Cardiac muscle cell (in vitro differentiated cells and primary cell): ENCODE results near the gene TASP1. TPM values are rescaled to one million over a fixed set of nuclear protein-coding genes. Genes with fewer than 3 reads are reported as not detected.
A peak's percentile ranks its signal among the peaks of the same experiment; 100 is the strongest.
"Not testable (repeated sequence)": the region's sequence is repeated elsewhere in the genome, so short reads cannot be mapped to it uniquely, and the experiment has no call there.

Experiments
- DNase-seq, 2 donors: peaks; one replicate each; pipeline versions ENCODE4 v3.0.0 to v3.0.0-alpha.2; 2010 to 2017; ENCODE audit warnings: low read depth in 1 of 2, low spot score in 1 of 2
- H3K27ac ChIP-seq: fragments of 200-600 bp; sonication (generic); 2 replicates; pipeline ENCODE4 v1.5.1; 2016
- H3K27me3 ChIP-seq: fragments of 200-600 bp; sonication (generic); 2 replicates; pipeline ENCODE4 v1.6.0; 2016; ENCODE audit warnings: control low read depth
- H3K36me3 ChIP-seq: fragments of 200-600 bp; sonication (generic); 2 replicates; pipeline ENCODE4 v1.5.1; 2016; ENCODE audit warnings: control low read depth
- H3K4me1 ChIP-seq: fragments of 200-600 bp; sonication (generic); 2 replicates; pipeline ENCODE4 v1.8.1; 2017; ENCODE audit warnings: low read depth, mild to moderate bottlenecking, mixed run types
- H3K4me3 ChIP-seq: fragments of 200-600 bp; sonication (generic); 2 replicates; pipeline ENCODE4 v1.5.1; 2016; ENCODE audit warnings: mild to moderate bottlenecking
- H3K9me3 ChIP-seq: fragments of 200-600 bp; sonication (generic); 2 replicates; pipeline ENCODE4 v1.5.1; 2017; ENCODE audit warnings: low read depth, mild to moderate bottlenecking, control low read depth
- polyA plus RNA-seq: library from polyadenylated mRNA; unstranded; fragments of >200 nt; fragmentation: Nextera tagmentation; extraction: Ambion mirVana; gene quantifications from 2 replicates; pipeline ENCODE4 v1.2.1, GENCODE V29; 2016
- total RNA-seq: library from RNA; depleted of rRNA; stranded (reverse); fragments of >200 nt; gene quantifications from 2 replicates; pipeline ENCODE4 v1.2.3, GENCODE V29; 2016
- TF ChIP-seq, protein P1 (sequence below): IDR thresholded peaks from 2 replicates; pipeline ENCODE4 v1.5.1; 2012; ENCODE audit warnings: low read depth, mild to moderate bottlenecking, low read length

The TASP1 gene
- total and polyA plus RNA-seq, 2 experiments from 2014 or later, result 9.3 to 12.6 TPM

DNA sequence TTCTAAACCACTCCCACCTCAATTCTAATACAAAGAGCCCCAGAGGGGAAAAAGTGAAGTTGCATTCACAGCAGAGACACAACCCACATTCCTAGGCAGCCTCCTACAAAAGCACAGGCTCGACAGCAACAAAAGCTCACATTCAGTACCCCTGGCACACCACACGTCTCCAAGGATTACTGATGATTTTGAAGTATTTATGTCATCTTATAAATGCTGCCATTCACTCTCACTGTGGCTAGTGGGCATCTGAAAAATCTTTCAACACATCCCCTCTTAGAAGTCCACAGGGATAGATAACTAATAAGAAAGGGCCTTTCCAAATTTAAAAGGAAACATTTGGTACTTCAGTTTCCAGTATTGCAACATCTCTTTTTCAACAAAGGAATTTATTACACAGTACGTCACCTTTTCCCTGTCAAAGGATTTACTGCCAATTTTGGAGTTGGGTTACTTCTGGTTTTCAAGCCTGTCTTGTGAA, 146.7 kb downstream of the TASP1 start:
- H3K27me3 ChIP-seq, result no peaks in the 10 kb centered on the region
- H3K4me1 ChIP-seq, result peaks cover 2% of the 10 kb centered on the region
- TF ChIP-seq, protein P1, sequence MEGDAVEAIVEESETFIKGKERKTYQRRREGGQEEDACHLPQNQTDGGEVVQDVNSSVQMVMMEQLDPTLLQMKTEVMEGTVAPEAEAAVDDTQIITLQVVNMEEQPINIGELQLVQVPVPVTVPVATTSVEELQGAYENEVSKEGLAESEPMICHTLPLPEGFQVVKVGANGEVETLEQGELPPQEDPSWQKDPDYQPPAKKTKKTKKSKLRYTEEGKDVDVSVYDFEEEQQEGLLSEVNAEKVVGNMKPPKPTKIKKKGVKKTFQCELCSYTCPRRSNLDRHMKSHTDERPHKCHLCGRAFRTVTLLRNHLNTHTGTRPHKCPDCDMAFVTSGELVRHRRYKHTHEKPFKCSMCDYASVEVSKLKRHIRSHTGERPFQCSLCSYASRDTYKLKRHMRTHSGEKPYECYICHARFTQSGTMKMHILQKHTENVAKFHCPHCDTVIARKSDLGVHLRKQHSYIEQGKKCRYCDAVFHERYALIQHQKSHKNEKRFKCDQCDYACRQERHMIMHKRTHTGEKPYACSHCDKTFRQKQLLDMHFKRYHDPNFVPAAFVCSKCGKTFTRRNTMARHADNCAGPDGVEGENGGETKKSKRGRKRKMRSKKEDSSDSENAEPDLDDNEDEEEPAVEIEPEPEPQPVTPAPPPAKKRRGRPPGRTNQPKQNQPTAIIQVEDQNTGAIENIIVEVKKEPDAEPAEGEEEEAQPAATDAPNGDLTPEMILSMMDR, result no peak
- DNase-seq, result peak; percentile 1 to 91
- no peak overlapping the region for H3K4me3 ChIP-seq
- H3K27ac ChIP-seq, result no peak overlapping the region
- H3K9me3 ChIP-seq, result no peaks in the 10 kb centered on the region
- H3K36me3 ChIP-seq, result no peaks in the 10 kb centered on the region

DNA sequence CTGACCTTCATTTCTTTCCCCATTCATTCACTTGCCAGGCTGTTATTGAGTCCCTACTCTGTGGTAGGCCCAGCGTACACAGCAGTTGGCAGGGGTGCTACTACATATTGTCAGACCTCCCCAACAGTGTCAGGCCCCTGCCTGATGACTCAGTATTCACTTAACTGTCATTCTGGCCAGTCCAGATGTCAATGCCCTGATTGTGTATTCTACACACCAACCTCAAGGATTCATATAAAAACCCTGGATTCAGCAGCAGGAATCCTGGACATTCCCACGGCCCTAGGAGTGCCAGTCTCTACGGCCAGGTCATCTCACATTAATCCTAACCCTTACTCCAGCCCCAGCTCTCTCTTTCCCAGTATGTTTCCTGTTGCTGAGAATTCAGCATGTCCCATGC, 151.5 kb downstream of the TASP1 start:
- TF ChIP-seq, protein P1, result no peak
- no peak for DNase-seq
- H3K9me3 ChIP-seq, result no peaks in the 10 kb centered on the region
- no peak overlapping the region for H3K27ac ChIP-seq
- peaks cover 2% of the 10 kb centered on the region for H3K4me1 ChIP-seq
- H3K27me3 ChIP-seq, result no peaks in the 10 kb centered on the region
- H3K36me3 ChIP-seq, result no peaks in the 10 kb centered on the region
- no peak overlapping the region for H3K4me3 ChIP-seq

DNA sequence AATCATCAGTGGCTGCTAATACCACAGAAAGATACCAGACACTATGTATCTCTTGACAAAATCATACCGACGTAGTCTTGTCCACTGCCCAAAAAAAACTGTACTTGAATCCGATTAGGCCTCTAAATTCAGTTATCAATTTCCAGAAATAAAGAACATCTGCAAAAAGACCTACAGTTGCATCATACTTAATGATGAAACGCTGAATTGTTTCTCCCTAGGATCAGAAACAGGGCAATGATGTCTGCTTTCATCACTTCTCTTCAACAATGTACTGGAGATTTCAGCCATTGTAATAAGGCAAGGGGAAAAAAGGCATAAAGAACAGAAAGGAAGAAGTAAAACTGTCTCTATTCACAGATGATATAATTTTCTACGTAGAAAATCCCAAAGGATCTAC, 152.0 kb downstream of the TASP1 start:
- Histone ChIP-seq H3K27me3 (no peaks in the 10 kb centered on the region), H3K27ac (no peak overlapping the region), H3K36me3 (no peaks in the 10 kb centered on the region), H3K4me1 (no peaks in the 10 kb centered on the region), H3K4me3 (no peak overlapping the region), H3K9me3 (no peaks in the 10 kb centered on the region)
- peak in 1 of 2 donors; percentile 31 for DNase-seq
- TF ChIP-seq, protein P1, result no peak

DNA sequence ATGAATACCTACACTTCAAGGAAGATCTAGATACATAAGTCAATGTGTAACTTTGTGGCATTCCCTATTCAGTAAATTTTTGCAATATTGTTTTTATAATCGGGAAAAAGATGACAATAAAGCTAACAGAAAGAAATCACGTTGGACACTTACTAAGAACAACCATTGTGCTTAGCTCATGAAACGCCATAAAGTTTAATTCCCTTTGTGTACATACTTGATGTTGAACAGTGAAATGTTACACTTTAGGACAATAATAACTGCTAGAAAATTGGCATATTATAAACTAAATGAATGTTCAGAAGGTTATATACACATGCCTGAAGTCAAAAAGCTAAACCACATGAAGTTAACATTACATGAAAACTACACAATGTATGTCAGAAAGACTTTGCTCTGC, 153.2 kb downstream of the TASP1 start:
- Histone ChIP-seq H3K9me3 (no peaks in the 10 kb centered on the region), H3K36me3 (peaks cover 7% of the 10 kb centered on the region), H3K27ac (no peak overlapping the region), H3K4me1 (no peaks in the 10 kb centered on the region), H3K4me3 (no peak overlapping the region), H3K27me3 (no peaks in the 10 kb centered on the region)
- TF ChIP-seq, protein P1, result no peak
- DNase-seq, result no peak

DNA sequence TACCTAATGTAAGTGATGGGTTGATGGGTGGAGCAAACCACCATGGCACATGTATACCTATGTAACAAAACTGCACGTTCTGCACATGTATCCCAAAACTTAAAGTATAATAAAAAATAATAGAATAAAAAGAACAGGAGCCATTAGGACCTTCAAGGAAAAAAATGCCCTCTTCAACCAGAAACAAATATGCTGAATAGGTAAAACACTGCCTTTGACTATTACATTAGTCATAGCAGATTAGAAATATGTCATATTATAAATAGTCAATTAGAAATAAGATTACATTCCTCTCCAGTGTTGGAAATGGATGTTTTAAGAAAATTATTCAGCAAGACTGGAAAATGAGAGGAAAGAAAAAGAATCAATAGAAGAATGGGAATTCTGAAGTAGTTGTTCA, 153.7 kb downstream of the TASP1 start:
- H3K27me3 ChIP-seq, H3K27ac ChIP-seq, H3K9me3 ChIP-seq, H3K36me3 ChIP-seq, DNase-seq, H3K4me3 ChIP-seq, H3K4me1 ChIP-seq: not testable (repeated sequence)

DNA sequence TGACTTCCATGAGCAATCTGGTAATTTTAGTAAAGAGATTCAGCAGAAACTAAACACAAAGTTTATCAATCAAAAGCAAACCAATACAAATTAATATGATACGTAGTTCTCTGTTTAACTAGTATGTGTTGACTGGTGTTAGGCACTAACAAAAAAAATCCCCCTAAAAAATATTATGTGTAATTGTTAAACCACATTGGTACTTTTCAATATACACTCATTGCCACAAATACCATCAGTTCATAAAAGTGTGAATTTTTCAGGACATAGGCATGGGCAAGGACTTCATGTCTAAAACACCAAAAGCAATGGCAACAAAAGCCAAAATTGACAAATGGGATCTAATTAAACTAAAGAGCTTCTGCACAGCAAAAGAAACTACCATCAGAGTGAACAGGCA, 155.3 kb downstream of the TASP1 start:
- H3K27ac ChIP-seq, H3K9me3 ChIP-seq, H3K27me3 ChIP-seq, H3K4me1 ChIP-seq, DNase-seq, H3K4me3 ChIP-seq, H3K36me3 ChIP-seq: not testable (repeated sequence)

DNA sequence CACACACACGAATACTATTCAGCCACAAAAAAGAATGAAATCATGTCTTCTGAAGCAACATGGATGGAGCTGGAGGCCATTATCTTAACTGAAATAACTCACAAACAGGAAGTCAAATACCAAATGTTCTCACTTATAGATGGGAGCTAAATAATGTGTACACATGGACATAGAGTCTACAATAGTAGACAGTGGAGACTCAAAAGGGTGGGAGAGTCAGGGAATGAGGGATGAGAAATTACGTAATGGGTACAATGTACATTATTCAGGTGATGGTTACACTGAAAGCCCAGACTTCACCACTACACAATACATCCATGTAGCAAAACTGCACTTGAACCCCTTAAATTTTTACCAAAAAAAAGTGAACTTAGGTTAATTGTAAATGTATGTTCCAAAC, 160.4 kb downstream of the TASP1 start:
- no peaks in the 10 kb centered on the region for H3K27me3 ChIP-seq
- no peak for DNase-seq
- H3K9me3 ChIP-seq, result no peaks in the 10 kb centered on the region
- no peak overlapping the region for H3K4me3 ChIP-seq
- peaks cover 7% of the 10 kb centered on the region for H3K36me3 ChIP-seq
- TF ChIP-seq, protein P1, result no peak
- H3K27ac ChIP-seq, result no peak overlapping the region
- H3K4me1 ChIP-seq, result no peaks in the 10 kb centered on the region
